Neural cell (in vitro differentiated cells): ENCODE measurements around the gene KIFAP3. TPM values are rescaled to one million over a fixed set of nuclear protein-coding genes. Genes with fewer than 3 reads are reported as not detected.

ENCODE experiments used
- H2AFZ ChIP-seq: fragments of 200-600, 300-800 bp; sonication (generic), shearing (Covaris generic); 2 replicates; pipeline ENCODE4 v1.6.0; 2014; ENCODE audit warnings: low read depth, mild to moderate bottlenecking, antibody characterized with exemption, low read length, moderate library complexity
- H3F3A ChIP-seq: fragments of 200-600 bp; shearing (Covaris generic); 2 replicates; pipeline ENCODE4 v1.6.1; 2016; ENCODE audit warnings: mild to moderate bottlenecking, moderate library complexity, mixed read lengths, antibody characterized with exemption, low read length; ENCODE audit not compliant: insufficient read depth, poor library complexity, severe bottlenecking
- H3K27ac ChIP-seq: fragments of 200-600, 300-800 bp; sonication (generic), shearing (Covaris generic); 2 replicates; pipeline ENCODE4 v1.5.1; 2014; ENCODE audit warnings: mild to moderate bottlenecking, low read length, moderate library complexity
- H3K27me3 ChIP-seq: fragments of 300-800, 200-600 bp; sonication (generic), shearing (Covaris generic); 2 replicates; pipeline ENCODE4 v1.6.0; 2014; ENCODE audit warnings: mild to moderate bottlenecking, low read depth, low read length, moderate library complexity; ENCODE audit not compliant: insufficient read depth
- H3K36me3 ChIP-seq: fragments of 300-800, 200-600 bp; sonication (generic), shearing (Covaris generic); 2 replicates; pipeline ENCODE4 v1.5.1; 2014; ENCODE audit warnings: mild to moderate bottlenecking, antibody characterized with exemption, low read length, moderate library complexity; ENCODE audit not compliant: insufficient read depth
- H3K4me2 ChIP-seq: fragments of 300-800, 200-600 bp; sonication (generic), shearing (Covaris generic); 2 replicates; pipeline ENCODE4 v1.6.0; 2014; ENCODE audit warnings: mild to moderate bottlenecking, low read length
- H3K4me3 ChIP-seq: fragments of 300-800, 200-600 bp; sonication (generic), shearing (Covaris generic); 2 replicates; pipeline ENCODE4 v1.5.1; 2014; ENCODE audit warnings: mild to moderate bottlenecking, low read length, moderate library complexity
- H3K79me2 ChIP-seq: fragments of 200-600 bp; shearing (Covaris generic); replicated peaks from 2 replicates; pipeline ENCODE4 v1.6.0; 2014; ENCODE audit warnings: mild to moderate bottlenecking, low read length, moderate library complexity; ENCODE audit not compliant: insufficient read depth
- H3K9ac ChIP-seq: fragments of 300-800, 200-600 bp; sonication (generic), shearing (Covaris generic); 2 replicates; pipeline ENCODE4 v1.6.1; 2016; ENCODE audit warnings: mild to moderate bottlenecking, low read length, mixed read lengths
- H3K9me2 ChIP-seq: fragments of 200-600 bp; shearing (Covaris generic); 2 replicates; pipeline ENCODE4 v1.6.1; 2016; ENCODE audit warnings: mild to moderate bottlenecking, low read length, mixed read lengths; ENCODE audit not compliant: insufficient read depth
- H3K9me3 ChIP-seq: fragments of 200-600, 300-800 bp; sonication (generic), shearing (Covaris generic); 2 replicates; pipeline ENCODE4 v1.6.1; 2016; ENCODE audit warnings: mild to moderate bottlenecking, mixed run types, low read length, moderate library complexity, mixed read lengths
- H4K20me1 ChIP-seq: fragments of 200-600 bp; shearing (Covaris generic); 2 replicates; pipeline ENCODE4 v1.6.1; 2016; ENCODE audit warnings: mild to moderate bottlenecking, mixed run types; ENCODE audit not compliant: insufficient read depth
- CTCF ChIP-seq: fragments of 450-650 bp; IDR thresholded peaks from 2 replicates; pipeline ENCODE4 v1.5.1; 2014; ENCODE audit warnings: antibody characterized with exemption, mild to moderate bottlenecking, moderate library complexity; ENCODE audit not compliant: poor library complexity, severe bottlenecking
- EP300 ChIP-seq: fragments of 450-650 bp; conservative IDR thresholded peaks from 2 replicates; pipeline ENCODE4 v1.6.1; 2014; ENCODE audit warnings: antibody characterized with exemption, mild to moderate bottlenecking, moderate library complexity; ENCODE audit not compliant: poor library complexity, severe bottlenecking
- EZH2 ChIP-seq: fragments of 200-600, 300-800 bp; shearing (Covaris generic), sonication (generic); IDR thresholded peaks from 2 replicates; pipeline ENCODE4 v1.6.1; 2014; ENCODE audit warnings: antibody characterized with exemption, low read length, borderline replicate concordance, mild to moderate bottlenecking; ENCODE audit not compliant: insufficient read depth, poor library complexity, severe bottlenecking
- MXI1 ChIP-seq: fragments of 450-650 bp; conservative IDR thresholded peaks from 2 replicates; pipeline ENCODE4 v1.6.1; 2014; ENCODE audit warnings: antibody characterized with exemption, mild to moderate bottlenecking; ENCODE audit not compliant: poor library complexity, severe bottlenecking
- POLR2AphosphoS5 ChIP-seq: IDR thresholded peaks from 2 replicates; pipeline ENCODE4 v1.6.1; 2012
- RAD21 ChIP-seq: fragments of 450-650 bp; conservative IDR thresholded peaks from 2 replicates; pipeline ENCODE4 v1.6.1; 2014; ENCODE audit warnings: antibody characterized with exemption, mild to moderate bottlenecking, moderate library complexity
- REST ChIP-seq: IDR thresholded peaks from 2 replicates; pipeline ENCODE4 v1.6.1; 2012; ENCODE audit warnings: borderline replicate concordance
- SMC3 ChIP-seq: fragments of 450-650 bp; conservative IDR thresholded peaks from 2 replicates; pipeline ENCODE4 v1.6.1; 2014; ENCODE audit warnings: antibody characterized with exemption, mild to moderate bottlenecking, moderate library complexity; ENCODE audit not compliant: poor library complexity
- TAF1 ChIP-seq: IDR thresholded peaks from 2 replicates; pipeline ENCODE4 v1.6.1; 2012; ENCODE audit warnings: low read depth
- polyA plus RNA-seq: library from polyadenylated mRNA; depleted of rRNA; stranded (reverse); fragments of >200 nt; gene quantifications from 2 replicates; pipeline ENCODE4 v1.2.3, GENCODE V29; 2014

The KIFAP3 gene
- polyA plus RNA-seq, 1 donor from 2014 or later, result 256 TPM

GRCh38 chr1:169946206-169946605 lies 128.3 kb downstream of the KIFAP3 start:
- Histone ChIP-seq H3K27me3 (no peaks in the 10 kb centered on the region), H3K79me2 (no peaks in the 10 kb centered on the region), H3K4me2 (no peak overlapping the region), H3K4me3 (no peak overlapping the region), H3K27ac (no peak overlapping the region), H3K9me2 (no peaks in the 10 kb centered on the region), H3F3A (no peaks in the 10 kb centered on the region), H2AFZ (no peak overlapping the region), H3K9ac (no peak overlapping the region), H3K9me3 (no peaks in the 10 kb centered on the region), H4K20me1 (no peaks in the 10 kb centered on the region), H3K36me3 (peaks cover 4% of the 10 kb centered on the region)
- TF ChIP-seq EZH2, result no peak
- TF ChIP-seq MXI1, result no peak
- no peak for TF ChIP-seq RAD21
- TF ChIP-seq REST, result no peak
- TF ChIP-seq SMC3, result no peak
- TF ChIP-seq TAF1, result no peak
- no peak for TF ChIP-seq POLR2AphosphoS5
- no peak for TF ChIP-seq CTCF
- no peak for TF ChIP-seq EP300

- no peaks in the 10 kb centered on the region for H3F3A ChIP-seq
- peaks cover 4% of the 10 kb centered on the region for H3K36me3 ChIP-seq
- H4K20me1 ChIP-seq, result no peaks in the 10 kb centered on the region
- no peak overlapping the region for H3K27ac ChIP-seq
- H3K9me2 ChIP-seq, result no peaks in the 10 kb centered on the region
- H3K27me3 ChIP-seq, result no peaks in the 10 kb centered on the region
- no peak overlapping the region for H3K4me3 ChIP-seq
- H3K79me2 ChIP-seq, result no peaks in the 10 kb centered on the region
- H3K9ac ChIP-seq, result no peak overlapping the region
- H3K9me3 ChIP-seq, result no peaks in the 10 kb centered on the region
- no peak overlapping the region for H3K4me2 ChIP-seq
- H2AFZ ChIP-seq, result no peak overlapping the region
- TF ChIP-seq EP300 (no peak), MXI1 (no peak), RAD21 (no peak), POLR2AphosphoS5 (no peak), EZH2 (no peak), CTCF (no peak), SMC3 (no peak), TAF1 (no peak), REST (no peak)
Measured at GRCh38 chr1:169945181-169945580, 129.3 kb downstream of the KIFAP3 start.
